Kidney (tissue), 14 donors: ENCODE measurements around the gene ICOS. TPM values are rescaled to one million over a fixed set of nuclear protein-coding genes. Genes with fewer than 3 reads are reported as not detected.

ENCODE experiments used
- DNase-seq, 5 donors: peaks; one replicate each; pipeline ENCODE4 v3.0.0-alpha.2; 2013 to 2020
- FAIRE-seq: peaks from 2 replicates; lab custom pipeline; 2012; peaks lifted over from hg19 to GRCh38; lab: Jason Lieb, UNC
- H3K27ac ChIP-seq, 2 donors: one replicate each; pipeline ENCODE4 v1.7.0; 2013; ENCODE audit warnings: low read depth in 2 of 2, low read length in 2 of 2, inconsistent platforms in 1 of 2
- H3K27me3 ChIP-seq: one replicate; pipeline ENCODE4 v1.7.1; 2013; ENCODE audit warnings: low read length, inconsistent platforms; ENCODE audit not compliant: control insufficient read depth, insufficient read depth
- H3K36me3 ChIP-seq, 3 donors: one replicate each; pipeline versions ENCODE4 v1.7.0 to v1.7.1; 2013; ENCODE audit warnings: low read length in 3 of 3, control low read depth in 1 of 3, inconsistent platforms in 1 of 3; ENCODE audit not compliant: insufficient read depth in 3 of 3, control insufficient read depth in 2 of 3
- H3K4me1 ChIP-seq, 3 donors: one replicate each; pipeline versions ENCODE4 v1.7.0 to v1.7.1; 2013; ENCODE audit warnings: low read length in 3 of 3, inconsistent platforms in 1 of 3, low read depth in 1 of 3; ENCODE audit not compliant: control insufficient read depth in 2 of 3, insufficient read depth in 2 of 3
- H3K4me3 ChIP-seq, 3 donors: one replicate each; pipeline versions ENCODE4 v1.7.0 to v1.8.1; 2013; ENCODE audit warnings: low read length in 3 of 3, control low read depth in 1 of 3, inconsistent platforms in 1 of 3
- H3K9ac ChIP-seq, 3 donors: one replicate each; pipeline versions ENCODE4 v1.7.0 to v1.7.1; 2013; ENCODE audit warnings: low read length in 3 of 3, control low read depth in 1 of 3, inconsistent platforms in 1 of 3
- H3K9me3 ChIP-seq, 3 donors: one replicate each; pipeline versions ENCODE4 v1.7.0 to v1.7.1; 2013; ENCODE audit warnings: low read length in 3 of 3, control low read depth in 1 of 3, inconsistent platforms in 1 of 3; ENCODE audit not compliant: control insufficient read depth in 2 of 3, insufficient read depth in 1 of 3
- intact Hi-C: fragments of 100-400 bp; cut with DNase I; formaldehyde crosslinking; loops from one replicate; pipeline ENCODE4 v1.11.1; 2022
- polyA plus RNA-seq: library from polyadenylated mRNA; stranded (reverse); fragments of 350-450 nt; fragmentation: Illumina TruSeq; extraction: RNeasy Lipid Tissue Mini Kit (QIAGEN cat#74804); gene quantifications from one replicate; pipeline ENCODE4 v1.2.3, GENCODE V29; 2014; ENCODE audit warnings: low read depth, low replicate concordance; ENCODE audit not compliant: insufficient read depth
- total RNA-seq: library from RNA; stranded (reverse); fragmentation: NEBNext Ultra II Directional; extraction: Animal tissue kit (Norgen Biotek cat#: 25700); gene quantifications from one replicate; pipeline ENCODE4 v1.2.1, GENCODE V29; 2021
- TF ChIP-seq, protein P1 (sequence below): IDR thresholded peaks from 3 replicates; pipeline ENCODE4 v1.5.1; 2012; ENCODE audit warnings: mild to moderate bottlenecking, moderate library complexity, borderline replicate concordance; ENCODE audit not compliant: insufficient read depth; ENCODE audit errors: extremely low read depth
- donor health status: control.
- donor health status: control.
- donor health status: control.
- donor health status: control.
- donor health status: control.
- donor health status: DM: yes; HTN: yes; CAD: no.
- donor health status: Normal renal cell carcinoma (clear cell type).

The ICOS gene
- total and polyA plus RNA-seq, 2 donors from 2014 or later: 0.85 TPM; not detected in 1

DNA sequence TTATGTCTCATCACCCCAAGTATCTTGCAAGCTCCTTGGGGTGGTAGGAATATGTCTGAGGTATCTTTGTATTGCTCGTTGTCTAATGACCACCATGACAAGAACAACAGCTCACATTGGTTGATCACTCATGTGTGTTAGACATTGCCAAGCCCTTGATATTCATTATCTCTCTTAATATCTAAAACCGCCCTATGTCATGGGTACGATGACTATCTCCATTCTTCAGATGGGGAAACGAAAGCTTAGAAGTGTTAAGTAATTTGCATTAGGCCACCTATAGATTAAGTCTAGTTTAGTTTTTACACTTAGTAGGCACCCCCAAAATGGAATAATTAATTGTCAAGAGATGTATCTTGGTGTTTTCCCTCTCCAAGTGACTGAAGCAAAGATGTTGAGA lies 57.0 kb downstream of the ICOS start:
- no peaks in the 10 kb centered on the region for H3K4me1 ChIP-seq
- no peak for FAIRE-seq
- no peak overlapping the region for H3K27ac ChIP-seq
- no peaks in the 10 kb centered on the region for H3K27me3 ChIP-seq
- no peaks in the 10 kb centered on the region for H3K9me3 ChIP-seq
- H3K4me3 ChIP-seq: no peak overlapping the region
- intact Hi-C loops: no loop called here
- H3K36me3 ChIP-seq: no peaks in the 10 kb centered on the region
- H3K9ac ChIP-seq: no peak overlapping the region
- DNase-seq: no peak
- TF ChIP-seq, protein P1, sequence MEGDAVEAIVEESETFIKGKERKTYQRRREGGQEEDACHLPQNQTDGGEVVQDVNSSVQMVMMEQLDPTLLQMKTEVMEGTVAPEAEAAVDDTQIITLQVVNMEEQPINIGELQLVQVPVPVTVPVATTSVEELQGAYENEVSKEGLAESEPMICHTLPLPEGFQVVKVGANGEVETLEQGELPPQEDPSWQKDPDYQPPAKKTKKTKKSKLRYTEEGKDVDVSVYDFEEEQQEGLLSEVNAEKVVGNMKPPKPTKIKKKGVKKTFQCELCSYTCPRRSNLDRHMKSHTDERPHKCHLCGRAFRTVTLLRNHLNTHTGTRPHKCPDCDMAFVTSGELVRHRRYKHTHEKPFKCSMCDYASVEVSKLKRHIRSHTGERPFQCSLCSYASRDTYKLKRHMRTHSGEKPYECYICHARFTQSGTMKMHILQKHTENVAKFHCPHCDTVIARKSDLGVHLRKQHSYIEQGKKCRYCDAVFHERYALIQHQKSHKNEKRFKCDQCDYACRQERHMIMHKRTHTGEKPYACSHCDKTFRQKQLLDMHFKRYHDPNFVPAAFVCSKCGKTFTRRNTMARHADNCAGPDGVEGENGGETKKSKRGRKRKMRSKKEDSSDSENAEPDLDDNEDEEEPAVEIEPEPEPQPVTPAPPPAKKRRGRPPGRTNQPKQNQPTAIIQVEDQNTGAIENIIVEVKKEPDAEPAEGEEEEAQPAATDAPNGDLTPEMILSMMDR: no peak

DNA sequence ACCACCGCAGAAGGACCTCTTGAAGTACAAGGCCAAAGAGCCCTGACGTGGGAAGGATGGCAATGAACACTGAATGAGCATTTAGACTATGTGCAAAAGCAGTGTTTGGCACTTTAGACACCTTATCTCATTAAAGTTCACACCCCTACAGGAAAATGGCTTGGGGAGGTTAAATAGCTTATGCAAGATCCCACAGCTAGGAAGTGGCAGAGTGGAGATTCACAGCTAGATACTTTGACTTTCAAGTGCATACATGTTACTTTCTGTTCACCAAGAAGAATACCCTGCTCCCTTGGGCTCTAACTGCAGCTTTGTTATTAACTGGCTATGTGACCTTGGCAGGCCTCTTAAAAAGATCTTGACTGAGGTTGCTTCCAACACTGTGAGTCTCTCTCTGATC lies 58.2 kb downstream of the ICOS start:
- TF ChIP-seq, protein P1: no peak

DNA sequence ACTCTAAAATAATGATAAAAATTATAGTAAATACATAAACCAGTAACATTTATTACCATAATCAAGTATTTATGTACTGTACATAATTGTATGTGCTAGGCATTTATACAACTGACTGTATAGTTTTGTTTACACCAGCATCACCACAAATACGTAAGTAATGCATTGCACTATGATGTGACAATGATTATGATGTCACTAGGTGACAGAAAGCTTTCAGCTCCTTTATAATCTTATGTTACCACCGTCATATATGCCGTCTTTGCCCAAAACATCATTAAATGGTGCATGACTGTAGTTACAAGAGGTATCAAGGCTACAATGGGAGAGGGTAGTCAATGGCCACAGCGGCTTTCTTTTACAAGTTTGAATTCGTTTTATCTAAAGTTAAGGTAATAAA lies 60.1 kb downstream of the ICOS start:
- Histone ChIP-seq H3K9ac (no peak overlapping the region), H3K27me3 (no peaks in the 10 kb centered on the region), H3K4me3 (no peak overlapping the region), H3K36me3 (no peaks in the 10 kb centered on the region), H3K27ac (no peak overlapping the region), H3K4me1 (no peaks in the 10 kb centered on the region), H3K9me3 (no peaks in the 10 kb centered on the region)
- DNase-seq (no peak), FAIRE-seq (no peak)
- TF ChIP-seq, protein P1: no peak
- intact Hi-C loops: no loop called here

More for the DNA sequence above, 58.2 kb downstream of the ICOS start:
- FAIRE-seq (no peak), DNase-seq (no peak)
- H3K9ac ChIP-seq: no peak overlapping the region
- intact Hi-C loops: no loop called here
- H3K27ac ChIP-seq: no peak overlapping the region
- H3K4me1 ChIP-seq: no peaks in the 10 kb centered on the region
- H3K27me3 ChIP-seq: no peaks in the 10 kb centered on the region
- H3K9me3 ChIP-seq: no peaks in the 10 kb centered on the region
- H3K4me3 ChIP-seq: no peak overlapping the region
- no peaks in the 10 kb centered on the region for H3K36me3 ChIP-seq

DNA sequence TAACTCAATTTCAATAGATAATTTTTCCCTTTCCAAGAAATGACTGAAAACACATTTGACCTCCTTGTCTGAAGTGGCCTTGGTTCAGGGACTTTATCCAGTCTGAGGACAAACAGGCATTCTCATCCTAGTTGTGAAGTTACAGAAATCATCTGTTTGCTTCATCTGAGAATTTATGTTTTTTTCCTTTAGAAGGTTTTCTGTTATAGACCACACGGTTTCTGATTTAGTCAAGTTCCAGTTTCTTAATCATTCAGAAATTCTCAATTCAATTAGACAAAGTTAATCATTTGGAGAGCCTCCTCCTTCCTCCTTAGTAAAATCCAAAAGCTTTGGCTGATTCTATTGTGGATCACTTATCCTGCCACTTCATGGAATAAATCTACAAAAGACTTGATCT lies 60.9 kb downstream of the ICOS start:
- no peak for FAIRE-seq
- H3K9me3 ChIP-seq: no peaks in the 10 kb centered on the region
- no peak for DNase-seq
- H3K27ac ChIP-seq: no peak overlapping the region
- H3K27me3 ChIP-seq: no peaks in the 10 kb centered on the region
- no peaks in the 10 kb centered on the region for H3K4me1 ChIP-seq
- no peak overlapping the region for H3K4me3 ChIP-seq
- intact Hi-C loops: no loop called here
- H3K36me3 ChIP-seq: no peaks in the 10 kb centered on the region
- TF ChIP-seq, protein P1: no peak
- H3K9ac ChIP-seq: no peak overlapping the region
